HuH-7.5 (cell line): ENCODE measurements around the gene AFF3.

Experiments
- DNase-seq: peaks from one replicate; pipeline ENCODE4 v3.0.0; 2011; ENCODE audit warnings: low spot score

The AFF3 gene

DNA sequence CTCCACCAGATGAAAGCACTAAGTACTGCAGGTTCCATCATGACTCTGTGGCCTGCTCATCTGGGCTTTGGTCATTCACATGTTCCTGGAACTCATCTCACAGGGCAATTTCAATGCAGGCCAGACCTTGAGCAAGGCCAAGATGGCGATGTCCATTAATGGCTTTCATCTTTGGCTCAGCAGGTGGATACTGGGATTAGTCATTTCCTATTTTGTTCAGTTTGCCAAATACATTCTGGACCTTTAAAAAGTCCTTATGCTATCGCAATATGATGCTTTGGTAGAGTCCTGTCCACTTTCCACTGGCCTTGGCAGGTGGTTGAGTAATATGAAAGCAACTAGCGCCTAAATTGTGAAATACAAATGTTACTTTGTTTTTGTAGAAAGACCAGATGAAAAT, 482.5 kb downstream of the AFF3 start:
- no peak for DNase-seq

DNA sequence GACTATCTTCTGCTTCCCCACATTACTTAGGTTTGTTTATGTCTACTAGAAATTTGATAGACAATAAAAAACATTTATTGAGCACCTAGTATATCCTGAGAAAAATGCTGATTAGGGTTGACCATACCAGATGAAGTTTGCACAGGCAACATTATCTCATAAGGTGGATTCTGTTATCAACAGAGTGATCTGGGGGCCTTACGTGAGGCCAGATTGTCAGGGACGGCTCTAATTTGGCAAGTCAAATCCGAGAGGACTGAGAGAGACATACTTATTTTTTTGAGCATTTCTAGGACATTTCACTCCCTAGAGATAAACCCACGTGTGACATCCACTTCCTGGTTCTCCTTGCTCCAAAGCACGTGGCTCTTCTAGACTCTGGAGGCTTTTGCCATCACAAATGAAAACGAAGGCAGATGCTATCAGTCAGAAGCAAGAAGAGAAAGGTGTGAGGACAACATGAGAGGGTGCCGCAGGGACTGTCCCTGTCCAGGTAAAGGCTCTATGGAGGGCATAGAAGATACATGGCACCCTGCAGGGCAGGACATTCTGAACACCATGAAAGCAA, 484.6 kb downstream of the AFF3 start:
- no peak for DNase-seq

DNA sequence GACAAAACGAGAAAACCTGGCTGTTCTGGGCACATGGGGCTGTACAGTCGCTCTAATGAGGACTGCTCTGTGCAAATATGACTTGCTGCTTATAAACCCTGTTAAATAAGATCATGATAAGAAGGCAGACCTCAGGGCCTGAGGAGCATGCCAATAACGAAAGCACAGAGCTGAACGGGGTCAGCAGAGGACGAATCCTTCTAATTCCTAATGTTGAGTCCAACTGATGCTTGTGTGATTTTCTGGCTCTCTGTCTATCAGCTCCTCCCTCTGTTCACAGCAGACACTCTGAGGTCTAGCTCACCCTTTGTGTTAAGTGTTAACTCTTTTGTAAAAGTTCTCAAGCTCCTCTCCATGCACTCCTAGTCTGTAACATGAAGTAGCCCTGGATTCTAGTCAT, 485.4 kb downstream of the AFF3 start:
- DNase-seq = no peak

DNA sequence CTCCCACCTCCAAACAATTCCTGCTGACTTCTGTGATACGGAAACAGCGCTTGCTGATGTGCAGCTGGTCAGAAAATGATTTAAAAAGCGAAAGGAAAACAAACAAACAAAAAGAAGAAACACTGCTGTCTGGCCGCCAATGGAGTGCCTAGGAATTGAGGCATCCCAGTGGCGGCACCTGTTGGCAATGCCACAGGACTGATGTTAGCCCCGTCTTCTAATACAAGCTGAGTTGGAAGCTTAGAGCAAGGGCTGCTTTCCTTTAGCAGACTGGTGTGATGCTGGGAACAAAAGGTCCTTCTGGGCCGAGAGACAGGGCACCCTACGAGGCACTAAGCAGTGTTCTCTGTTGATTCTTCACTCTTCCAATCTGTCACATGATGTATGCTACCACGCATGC, 489.0 kb downstream of the AFF3 start:
- no peak for DNase-seq

DNA sequence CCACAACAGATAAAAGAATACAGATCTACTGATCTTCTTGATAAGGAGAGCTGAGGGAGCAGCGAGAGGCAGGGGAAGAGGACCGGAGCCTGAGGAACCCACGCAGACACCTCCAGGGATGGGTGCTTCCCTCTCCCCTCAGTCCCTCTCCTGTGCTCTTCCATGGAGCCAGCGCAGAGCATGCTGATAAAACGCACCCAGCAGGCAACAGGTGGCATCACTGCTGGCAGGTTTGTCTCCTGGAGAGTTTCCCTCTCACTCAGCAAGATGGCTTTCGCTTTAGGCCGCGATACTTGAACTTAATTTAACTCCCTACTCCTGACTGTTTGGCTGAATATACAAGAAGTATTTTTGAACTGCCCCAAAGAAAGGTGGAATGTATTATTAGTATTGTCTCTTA, 489.5 kb downstream of the AFF3 start:
- DNase-seq = no peak

DNA sequence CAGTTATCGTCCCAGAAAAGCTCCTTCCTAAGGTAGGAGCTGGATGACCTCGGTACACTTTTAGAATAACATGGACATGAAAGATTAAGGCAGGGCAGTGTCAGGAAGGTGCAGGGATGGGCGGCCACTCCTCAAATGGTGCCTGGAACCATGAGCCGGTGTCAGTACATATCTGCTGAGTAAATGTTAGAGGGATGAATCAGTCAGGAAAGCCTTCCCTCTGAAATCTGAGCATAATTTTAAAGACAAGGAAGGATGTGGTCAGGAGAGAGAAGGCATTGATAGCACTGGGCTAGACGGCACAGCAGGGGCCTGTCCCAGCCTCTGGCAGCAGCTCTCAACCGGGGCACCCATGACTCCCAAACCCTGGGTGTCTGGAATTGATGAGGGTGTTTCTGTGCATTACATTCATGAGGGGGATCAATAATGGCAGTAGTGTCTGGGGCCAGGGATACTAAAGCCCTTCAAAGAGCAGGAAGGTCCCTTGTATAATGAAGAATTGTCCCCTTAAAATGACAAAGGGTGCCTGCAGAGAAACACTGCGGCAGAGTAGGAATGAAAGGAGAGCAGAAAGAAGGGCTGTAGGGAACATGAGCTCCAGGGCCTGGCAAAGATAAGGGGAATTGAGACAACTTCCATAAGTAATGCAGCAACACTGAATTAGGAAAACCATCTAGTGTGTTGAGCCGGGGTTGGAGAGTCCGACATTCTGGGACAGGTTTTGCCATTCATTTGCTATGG, 490.3 kb downstream of the AFF3 start:
- no peak for DNase-seq

DNA sequence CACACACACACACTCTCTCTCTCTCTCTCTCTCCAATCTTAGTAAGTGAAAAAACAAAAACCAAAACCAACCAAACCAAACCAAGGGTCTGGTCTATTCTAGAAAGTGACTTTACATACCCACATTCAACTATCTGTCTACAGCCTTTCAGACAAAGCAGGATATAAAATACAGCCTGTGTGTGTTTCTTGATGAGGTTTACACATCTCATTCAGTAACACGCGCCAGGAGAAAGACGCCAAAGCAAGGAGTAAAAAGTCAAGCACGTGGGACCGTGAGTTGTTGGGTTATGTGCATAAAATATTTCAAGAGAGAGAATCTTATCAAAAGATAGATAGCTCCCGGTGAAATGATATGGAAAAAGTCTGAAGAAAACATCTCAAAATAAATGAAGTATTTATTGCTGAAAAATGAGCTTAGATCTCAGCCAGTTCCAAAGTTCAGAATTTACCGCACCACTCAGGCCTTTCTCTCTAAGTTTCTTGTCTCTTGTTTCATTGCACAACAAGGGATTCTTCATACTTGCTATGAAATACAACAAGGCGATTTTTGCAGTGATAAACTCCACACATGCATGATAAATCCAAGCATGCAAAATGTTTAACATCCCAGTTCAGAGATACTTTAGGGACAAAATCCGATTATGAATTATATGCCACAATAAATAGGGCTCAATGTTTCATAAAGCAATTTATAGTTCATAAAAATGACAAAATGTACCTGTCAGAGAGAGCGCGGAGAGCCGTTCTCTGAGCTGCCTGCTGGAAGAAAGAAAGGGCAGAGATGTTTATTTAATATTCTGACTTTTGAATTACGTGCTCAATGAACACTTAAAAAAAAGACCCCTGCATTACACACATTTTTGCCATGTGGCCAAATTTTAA, 493.2 kb downstream of the AFF3 start:
- no peak for DNase-seq

DNA sequence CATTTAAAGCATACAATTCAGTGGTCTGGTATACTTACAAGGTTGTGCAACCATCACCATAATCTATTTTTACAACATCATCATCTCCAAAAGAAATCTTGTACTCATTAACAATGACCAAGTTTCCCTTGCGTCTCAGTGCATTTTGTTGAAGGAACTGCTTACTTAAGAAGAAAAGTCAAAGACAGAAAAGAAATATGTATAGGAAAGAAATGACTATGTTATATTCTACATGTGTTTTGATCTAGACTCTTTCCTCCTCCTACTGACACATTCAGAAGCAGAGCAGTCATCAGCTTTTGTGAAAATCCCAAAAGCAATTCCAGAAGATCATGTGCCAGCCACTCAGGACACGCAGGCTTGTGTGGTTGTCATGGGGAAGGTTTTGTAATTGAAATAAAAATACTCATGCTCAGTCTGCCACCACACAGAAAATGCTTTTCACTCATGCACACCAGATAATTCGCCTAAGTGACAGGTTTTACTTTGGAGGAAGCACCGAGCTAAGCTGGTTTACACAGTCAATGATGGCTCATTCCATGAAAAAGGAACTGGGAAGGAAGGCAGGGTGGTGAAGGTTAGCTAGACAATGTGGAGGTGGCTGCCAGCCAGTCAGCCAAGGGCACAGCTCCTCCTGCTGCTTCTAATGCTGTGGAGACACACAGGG, 494.1 kb downstream of the AFF3 start:
- DNase-seq = no peak

DNA sequence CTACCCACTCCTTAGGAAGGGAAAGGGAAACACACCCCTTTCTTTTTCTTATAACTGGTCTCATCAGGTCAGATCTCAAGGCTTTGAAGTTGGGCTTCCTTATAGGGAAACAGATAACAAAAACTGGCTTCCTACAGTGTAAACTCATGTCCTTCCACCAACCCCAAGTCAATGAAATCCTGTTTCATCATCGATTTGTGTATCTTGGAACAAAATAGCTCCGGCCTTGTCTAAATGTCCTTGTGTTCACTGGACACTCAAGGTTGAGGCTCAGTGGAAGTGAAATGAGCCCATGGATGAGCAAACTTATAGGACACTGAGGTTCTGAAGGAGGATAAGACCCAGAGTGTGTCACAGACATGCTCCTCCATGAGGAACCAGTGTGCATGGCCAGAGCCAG, 496.4 kb downstream of the AFF3 start:
- no peak for DNase-seq

DNA sequence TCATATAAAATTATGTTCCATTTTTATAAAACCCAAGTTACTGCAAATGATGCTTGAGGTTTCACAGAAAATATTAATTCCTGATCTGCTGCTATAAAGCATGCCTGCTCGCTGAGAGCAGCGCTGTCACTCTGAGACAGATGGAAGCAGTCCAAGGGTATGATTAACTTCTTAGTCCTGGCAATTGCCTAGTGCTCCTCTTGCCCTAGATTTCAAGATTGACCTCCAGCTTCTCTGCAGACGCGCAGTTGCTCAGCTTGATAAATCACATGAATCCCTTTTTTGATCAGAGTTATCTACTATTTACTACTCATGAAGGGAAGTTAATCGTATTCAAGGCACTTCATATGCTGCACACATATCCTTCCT, 498.0 kb downstream of the AFF3 start:
- DNase-seq = no peak

DNA sequence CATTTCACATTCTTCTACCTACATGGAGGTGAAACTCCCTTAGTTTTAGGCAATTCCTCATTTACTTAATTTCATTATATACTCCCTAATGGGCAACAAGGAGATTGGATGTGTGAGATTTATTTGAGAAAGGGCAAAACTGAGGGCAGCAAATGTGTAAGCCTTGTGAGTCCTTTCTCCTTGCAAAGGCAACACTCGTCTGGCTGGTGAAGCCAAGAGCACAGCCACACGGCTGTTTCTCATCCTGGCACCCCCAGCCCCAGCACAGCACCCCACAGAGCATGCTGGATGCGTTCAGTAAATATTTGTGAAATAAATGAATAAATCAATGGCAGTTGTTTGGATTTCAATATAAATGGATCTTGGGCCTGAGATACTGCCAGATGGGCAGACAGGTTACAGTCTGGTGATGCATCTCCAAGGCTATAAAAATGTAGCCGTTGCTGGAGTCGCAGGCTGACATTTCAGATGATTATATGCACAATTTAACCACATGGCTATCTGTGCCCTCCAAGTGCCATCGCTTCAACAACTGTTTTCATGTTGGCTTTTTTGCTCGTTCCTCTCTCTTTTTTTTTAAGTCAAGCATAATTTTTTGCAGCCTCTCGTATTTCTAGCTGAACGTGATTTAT, 498.5 kb downstream of the AFF3 start:
- no peak for DNase-seq

DNA sequence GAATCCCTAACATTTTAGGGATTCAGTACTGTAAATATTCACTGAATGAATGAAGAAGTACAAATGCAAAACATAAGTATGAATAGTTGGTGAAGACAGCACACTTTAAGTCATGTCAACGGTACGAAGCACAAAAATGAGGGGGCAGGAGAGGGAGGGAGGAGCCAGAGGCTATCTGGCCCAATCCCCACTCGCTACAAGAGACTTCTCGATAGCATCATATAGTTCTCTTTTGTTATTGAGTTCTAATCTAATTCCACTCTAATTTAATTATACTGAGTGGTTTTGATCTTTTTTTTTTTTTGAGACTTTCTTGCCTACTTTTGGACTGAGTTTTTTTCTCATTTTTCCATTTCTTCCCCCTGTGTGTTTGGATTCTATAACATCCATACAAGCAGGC, 500.4 kb downstream of the AFF3 start:
- no peak for DNase-seq

DNA sequence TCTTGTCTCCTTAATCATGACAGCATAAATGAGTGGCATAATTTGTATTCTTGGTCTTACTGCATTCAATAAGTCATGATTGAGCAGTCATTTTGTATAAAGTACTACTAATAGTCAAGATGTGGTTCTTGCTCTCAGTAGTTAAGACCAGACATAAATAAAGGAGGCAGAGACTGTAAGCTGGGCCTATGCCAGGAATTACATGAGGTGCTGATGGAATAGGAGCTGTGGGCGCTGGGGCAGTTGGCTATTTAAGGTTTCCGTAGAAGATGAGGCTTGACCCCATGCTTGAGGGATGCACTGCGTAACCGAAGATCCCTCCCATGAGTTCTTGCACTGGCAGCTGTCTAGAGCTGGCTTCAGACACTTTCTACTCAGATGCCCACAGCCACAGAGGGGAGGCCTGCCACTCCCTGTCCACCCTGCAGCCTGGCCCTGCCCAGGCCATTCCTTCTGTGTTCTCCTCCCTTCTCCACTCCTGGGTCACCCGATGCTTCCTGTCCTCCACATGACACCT, 501.7 kb downstream of the AFF3 start:
- no peak for DNase-seq

DNA sequence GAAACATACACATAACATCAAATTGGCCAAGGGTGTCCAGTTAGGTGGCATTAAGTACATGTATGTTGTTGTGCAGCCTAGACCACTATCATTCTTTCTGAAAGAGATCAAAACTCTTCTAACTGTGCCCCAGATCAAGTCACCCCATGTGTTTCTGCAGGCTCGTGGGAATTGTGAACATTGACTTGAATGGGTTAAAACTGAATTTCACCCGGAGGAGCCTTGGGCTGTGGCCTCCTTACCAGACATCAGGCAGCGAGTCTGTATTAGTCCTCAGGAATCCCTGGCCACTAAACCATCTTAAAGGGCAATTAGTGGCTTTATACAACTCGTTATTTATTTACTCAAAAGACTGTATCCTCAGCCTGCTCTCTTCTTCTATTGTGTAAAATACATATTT, 503.6 kb downstream of the AFF3 start:
- DNase-seq = no peak

DNA sequence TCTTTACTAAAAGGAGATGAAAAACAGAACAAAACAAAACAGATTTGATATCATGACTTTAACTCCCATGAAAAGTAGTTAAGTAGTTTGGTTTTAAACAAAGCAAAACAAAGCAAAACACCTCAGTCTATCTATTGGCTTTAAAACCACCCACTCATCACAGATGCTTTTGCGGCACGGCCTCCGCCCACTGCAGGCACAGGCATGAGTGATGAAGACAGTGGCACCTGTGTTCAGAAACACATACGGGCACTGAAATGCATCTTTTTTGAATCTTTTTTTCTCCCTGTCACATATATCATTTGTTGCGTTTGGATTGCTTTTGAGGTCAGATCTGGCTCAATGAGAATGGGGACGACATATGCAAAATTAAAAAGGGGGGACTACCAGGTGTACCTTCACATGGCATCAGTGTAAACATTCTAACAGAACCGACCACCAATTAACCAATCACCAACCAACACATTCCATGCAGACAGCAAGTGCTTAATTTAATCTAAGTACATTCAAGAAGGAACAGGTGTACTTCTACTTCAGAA, 505.2 kb downstream of the AFF3 start:
- no peak for DNase-seq

DNA sequence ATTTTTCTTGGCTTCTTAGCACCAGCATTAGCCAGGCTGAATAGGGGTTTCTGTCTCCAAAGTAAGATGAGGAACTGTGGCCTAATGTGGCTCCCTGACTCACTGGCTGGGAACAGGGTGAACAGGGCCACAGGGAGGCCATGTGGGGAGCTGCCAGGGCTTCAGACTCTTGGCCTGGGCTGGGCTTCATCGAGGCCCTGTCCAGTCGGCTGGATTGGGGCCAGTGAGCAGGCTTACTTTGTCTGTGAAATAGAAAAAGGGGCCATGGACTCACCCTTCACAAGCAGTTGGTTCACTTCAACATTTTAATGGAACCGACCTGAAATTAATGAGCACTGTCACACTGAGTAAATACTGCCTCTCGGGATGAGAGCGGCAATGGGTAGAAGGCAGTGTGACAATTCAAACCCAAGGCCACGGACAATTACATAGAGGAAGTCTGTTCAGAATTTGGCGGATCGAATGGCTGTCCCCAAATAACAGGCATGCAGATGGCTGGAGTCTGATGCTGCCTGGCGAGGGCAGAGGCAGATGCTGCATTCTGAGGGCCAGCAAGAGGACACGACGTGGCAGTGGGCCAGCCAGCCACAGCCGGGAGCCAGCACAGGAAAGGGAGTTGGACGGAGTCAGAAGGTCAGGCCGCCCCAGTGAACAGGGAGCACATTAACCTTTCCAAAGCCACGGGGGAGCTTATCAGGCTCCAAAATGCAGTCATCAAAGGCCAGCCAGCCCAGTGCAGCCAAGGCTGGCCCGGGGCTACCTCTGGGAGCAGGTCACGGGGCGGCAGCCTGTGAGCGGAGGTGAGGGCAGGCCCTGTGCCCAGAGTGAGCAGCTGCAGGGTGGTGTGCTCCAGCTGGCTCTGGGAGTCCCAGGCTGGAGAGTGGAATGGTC, 506.0 kb downstream of the AFF3 start:
- DNase-seq = no peak

DNA sequence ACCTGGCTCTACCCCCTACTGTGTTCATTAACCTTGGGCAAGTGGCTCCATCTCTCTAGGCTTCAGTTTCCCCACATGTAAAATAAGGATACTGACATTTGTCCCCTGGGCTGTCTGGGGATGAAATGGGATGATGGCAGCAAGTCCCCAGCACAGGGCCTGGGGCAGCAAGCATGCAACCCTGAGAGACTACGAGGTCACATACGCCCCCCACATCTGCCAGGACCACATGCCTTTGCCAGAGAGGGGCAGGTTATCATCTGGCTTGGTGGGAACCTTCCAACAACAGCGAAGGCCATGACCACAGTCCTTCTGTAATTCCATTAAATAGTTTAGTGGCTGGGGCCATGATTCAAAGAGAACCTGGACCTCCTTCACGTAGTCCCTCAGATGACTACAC, 506.7 kb downstream of the AFF3 start:
- DNase-seq = no peak

DNA sequence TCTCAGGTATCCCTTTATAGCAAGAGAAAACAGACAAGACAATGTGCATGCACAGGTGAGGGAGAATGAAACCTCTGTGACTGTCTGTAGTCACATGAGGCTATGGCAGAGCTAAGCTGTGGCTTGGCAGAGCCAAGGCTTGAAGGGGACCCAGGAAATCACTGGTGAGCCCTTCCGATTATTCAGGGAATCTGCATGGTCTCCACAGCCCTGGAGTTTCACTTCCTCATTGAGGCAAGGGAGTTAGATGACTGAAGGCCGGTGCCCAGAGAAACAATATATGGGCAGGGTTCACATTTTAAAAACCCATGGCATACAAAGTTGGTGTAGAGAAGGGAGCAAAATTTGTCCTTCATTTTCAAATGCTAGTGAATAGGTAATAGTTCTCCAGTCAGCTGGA, 508.2 kb downstream of the AFF3 start:
- DNase-seq = no peak

DNA sequence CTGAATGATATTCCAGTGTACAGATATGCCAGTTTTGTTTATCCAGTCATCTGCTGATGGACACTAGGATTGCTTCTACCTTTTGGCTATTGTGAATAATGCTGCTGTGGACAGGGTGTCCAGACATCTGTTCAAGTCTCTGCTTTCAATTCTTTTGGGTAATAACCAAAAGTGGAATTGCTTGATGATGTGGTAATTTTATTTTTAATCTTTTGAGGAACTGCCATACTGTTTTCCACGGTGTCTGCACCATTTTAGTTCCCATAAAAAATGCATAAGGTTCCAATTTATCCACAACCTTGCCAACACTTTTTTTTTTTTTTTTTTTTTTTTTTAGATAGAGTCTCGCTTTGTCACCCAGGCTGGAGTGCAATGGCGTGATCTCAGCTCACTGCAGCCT, 510.7 kb downstream of the AFF3 start:
- DNase-seq = no peak

DNA sequence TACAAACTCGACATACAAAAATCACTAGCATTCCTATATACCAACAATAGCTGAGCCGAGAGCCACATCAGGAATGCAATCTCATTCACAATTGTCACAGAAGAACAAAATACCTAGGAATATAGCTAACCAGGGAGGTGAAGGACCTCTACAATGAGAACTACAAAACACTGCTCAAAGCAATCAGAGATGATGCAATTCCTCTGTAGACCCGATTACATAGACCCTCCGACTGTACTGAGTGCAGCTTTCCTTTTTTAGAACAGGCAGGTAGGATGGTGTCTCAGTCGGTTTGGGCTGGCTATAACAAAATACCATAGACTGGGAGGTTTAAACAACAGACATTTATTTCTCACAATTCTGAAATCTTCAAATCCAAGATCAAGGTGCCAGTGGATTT, 513.1 kb downstream of the AFF3 start:
- DNase-seq = no peak

DNA sequence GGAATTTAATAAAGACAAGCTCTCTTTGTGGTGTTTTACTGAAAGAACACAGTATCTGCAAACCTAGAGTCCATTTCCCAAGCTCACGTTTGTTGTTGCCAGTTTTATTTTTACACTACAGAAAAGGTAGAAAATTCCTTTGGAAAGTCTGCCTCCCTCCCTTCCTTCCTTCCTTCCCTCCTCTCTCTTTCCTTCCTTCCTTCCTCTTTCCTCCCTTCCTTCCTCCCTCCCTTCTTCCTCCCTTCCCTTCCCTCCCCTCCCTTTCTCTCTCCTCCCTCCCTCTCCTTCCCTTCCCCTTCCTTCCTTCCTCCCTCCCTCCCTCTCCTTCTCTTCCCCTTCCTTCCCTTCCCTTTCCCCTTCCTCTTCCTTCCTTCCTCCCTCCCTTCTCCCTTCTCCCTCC, 516.2 kb downstream of the AFF3 start:
- DNase-seq = no peak
